Measurements from ENCODE around the gene MAML2.

- TF ChIP-seq POLR2A (IDR thresholded peaks at IDR 0.05; ENCODE audit: low read depth, low read length) (no peak), TAF1 (IDR thresholded peaks at IDR 0.05; ENCODE audit: borderline replicate concordance, low read depth, low read length) (no peak)
Observed at GRCh38 chr11:96026310-96026709, 316.7 kb downstream of the MAML2 start.

Data from GM12892 (cell line).